ENCODE results near the gene MT1G.
"Not testable (repeated sequence)": the region's sequence is repeated elsewhere in the genome, so short reads cannot be mapped to it uniquely, and the experiment has no call there.

Gene MT1G

DNA sequence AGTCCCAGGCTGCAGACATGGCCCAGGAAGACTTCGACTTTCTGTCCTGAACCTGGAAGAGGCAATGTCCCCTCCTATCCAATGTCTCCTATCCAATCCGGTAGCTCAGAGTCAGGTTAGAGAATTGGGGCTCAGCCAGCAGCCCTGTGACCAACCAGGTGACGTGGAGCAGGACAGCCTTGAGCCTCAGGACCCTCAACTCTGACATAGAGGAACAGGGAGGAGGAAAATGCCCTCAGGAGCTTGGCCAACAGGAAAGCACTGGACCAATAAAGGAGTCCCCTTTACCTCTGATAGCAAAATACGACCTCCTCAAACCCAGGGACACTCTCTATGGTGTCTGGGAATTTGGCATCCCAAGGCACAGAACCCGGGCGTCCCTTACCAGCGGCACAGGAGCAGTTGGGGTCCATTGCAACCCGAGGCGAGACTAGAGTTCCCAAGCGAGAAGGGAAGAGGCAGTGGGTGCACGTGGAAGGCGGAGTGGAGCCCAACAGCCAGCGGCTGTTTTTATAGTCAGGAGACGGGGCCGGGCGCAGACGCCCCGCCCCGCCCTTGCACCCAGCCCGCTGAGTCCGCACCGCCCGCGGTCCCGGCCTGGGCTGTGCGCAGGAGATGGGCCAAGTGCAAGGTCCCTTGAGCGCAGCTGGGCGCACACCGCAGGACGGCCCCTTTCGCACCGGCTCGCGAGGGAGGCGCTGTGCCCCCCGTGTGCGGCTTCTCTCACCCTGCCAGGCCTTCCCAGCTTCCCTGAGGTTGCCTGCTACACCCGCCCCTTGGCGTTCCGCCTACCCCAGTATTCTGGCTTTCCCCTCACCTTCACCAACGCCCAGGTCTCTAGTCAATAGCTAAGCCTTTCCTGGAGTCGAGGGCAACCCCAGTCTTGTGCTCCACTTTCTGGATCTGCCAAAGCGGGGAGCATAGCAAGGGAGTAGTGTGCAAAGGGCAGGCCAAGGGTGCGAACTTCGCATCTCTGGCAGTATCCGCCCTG is at the start of gene MT1G:
Gene MT1G (minus strand): TSS at position 485 of the 991 bp plus-strand sequence. CDS start 72 bp downstream, at position 413.
- no peak for TF ChIP-seq CTCF (IDR thresholded peaks at IDR 0.05; ENCODE audit: borderline replicate concordance, insufficient read depth, low read depth, low read length)
- H3K4me3 ChIP-seq (ENCODE audit: low read depth, low read length), result no peak within 1 kb of the TSS

- not testable (repeated sequence) for H3K4me3 ChIP-seq (ENCODE audit: low read depth, low read length)
Observed at GRCh38 chr16:56717532-56717931, 49.7 kb upstream of the MT1G start.

GRCh38 chr16:56716761-56717160 is 48.9 kb upstream of the MT1G start:
- H3K4me3 ChIP-seq (ENCODE audit: low read depth, low read length), result no peak overlapping the region
- no peak for TF ChIP-seq CTCF (IDR thresholded peaks at IDR 0.05; ENCODE audit: borderline replicate concordance, insufficient read depth, low read depth, low read length)

- H3K4me3 ChIP-seq (ENCODE audit: low read depth, low read length), result no peak overlapping the region
- TF ChIP-seq CTCF (IDR thresholded peaks at IDR 0.05; ENCODE audit: borderline replicate concordance, insufficient read depth, low read depth, low read length), result no peak
Observed at GRCh38 chr16:56715126-56715525, 47.3 kb upstream of the MT1G start.

DNA sequence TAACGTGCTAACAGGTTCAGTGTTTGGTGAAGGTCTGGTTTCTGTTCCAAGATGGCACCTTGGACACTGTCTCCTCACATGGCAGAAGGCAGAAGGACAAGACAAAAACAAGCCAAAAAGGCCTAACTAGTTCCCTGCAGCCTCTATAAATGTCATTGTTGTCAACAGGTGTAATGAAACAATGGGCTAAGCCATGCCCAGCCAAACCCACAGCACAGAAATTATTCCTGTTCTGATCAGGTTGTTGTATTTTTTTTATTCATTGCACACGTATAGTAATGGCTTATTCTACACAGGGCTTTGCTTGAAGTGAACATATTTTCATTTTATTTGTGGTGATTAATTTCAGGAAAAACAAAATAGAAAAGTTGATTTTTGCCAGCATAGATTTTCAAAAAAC is 45.9 kb upstream of the MT1G start:
- H3K4me3 ChIP-seq (ENCODE audit: low read depth, low read length), result no peak overlapping the region
- no peak for TF ChIP-seq CTCF (IDR thresholded peaks at IDR 0.05; ENCODE audit: borderline replicate concordance, insufficient read depth, low read depth, low read length)

DNA sequence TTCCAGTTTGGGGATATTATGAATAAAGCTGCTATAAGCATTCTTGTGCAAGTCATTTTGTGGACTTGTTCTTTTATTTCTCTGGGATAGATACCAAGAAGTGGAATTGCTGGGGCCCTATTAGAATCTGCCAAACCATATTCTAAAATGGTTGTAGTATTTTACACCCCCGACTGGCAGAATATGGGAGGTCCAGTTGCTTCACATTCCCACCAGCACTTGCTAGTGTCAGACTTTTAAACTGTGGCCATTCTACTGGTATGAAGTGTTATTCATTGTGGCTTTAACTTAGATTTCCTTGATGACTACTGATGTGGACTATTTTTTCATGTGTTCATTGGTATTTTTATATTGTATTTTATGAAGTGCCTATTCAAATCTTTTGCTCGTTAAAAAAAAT is 44.0 kb upstream of the MT1G start:
- TF ChIP-seq CTCF (IDR thresholded peaks at IDR 0.05; ENCODE audit: borderline replicate concordance, insufficient read depth, low read depth, low read length), result no peak
- H3K4me3 ChIP-seq (ENCODE audit: low read depth, low read length), result no peak overlapping the region

DNA sequence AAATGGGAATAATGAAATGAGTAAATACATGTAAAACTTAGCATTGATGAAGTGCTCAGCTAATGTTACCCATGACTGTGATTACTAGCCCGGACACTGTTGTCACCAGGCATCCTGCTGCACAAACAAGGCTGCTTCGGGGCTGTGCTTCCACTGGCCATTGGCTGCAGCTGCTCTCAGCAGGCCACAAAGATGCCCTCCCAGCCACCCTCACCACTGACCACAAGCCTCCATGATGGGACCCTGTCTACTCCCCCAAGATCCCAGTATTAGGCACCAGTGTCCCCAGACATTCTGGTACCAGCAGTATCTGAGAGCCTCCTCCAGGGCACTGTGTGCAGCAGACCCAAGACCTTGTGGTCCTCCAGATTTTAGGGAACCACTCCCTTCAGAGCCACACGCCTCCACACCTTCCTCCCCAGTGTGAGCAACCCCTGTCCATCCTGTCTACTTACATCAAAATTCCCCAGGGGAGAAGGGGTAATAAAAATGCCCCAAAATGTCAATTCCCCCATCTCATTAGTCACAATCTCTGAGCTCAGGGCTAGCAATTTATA is 42.4 kb upstream of the MT1G start:
- TF ChIP-seq CTCF (IDR thresholded peaks at IDR 0.05; ENCODE audit: borderline replicate concordance, insufficient read depth, low read depth, low read length), result no peak
- no peak overlapping the region for H3K4me3 ChIP-seq (ENCODE audit: low read depth, low read length)

All from GM12875 (cell line).